T1000 (cell line): ENCODE measurements around the gene UBXN6.
A peak's percentile ranks its signal among the peaks of the same experiment; 100 is the strongest.

Experiments
- DNase-seq: peaks from one replicate; lab custom pipeline; 2025; ENCODE audit warnings: mixed read lengths; lab: John Stamatoyannopoulos, UW

Gene UBXN6

GRCh38 chr19:4493104-4493928 lies 35.7 kb upstream of the UBXN6 start:
- no peak for DNase-seq

- no peak for DNase-seq
These were observed 34.9 kb upstream of the UBXN6 start for GRCh38 chr19:4492337-4493103.

- DNase-seq = no peak
These were observed 33.9 kb upstream of the UBXN6 start for GRCh38 chr19:4491446-4491845.

- DNase-seq = no peak
These were observed 30.9 kb upstream of the UBXN6 start for GRCh38 chr19:4488496-4488895.

- no peak for DNase-seq
These were observed 30.0 kb upstream of the UBXN6 start for GRCh38 chr19:4487572-4487971.

GRCh38 chr19:4483385-4483784 lies 25.8 kb upstream of the UBXN6 start:
- DNase-seq = no peak

- no peak for DNase-seq
These were observed 25.2 kb upstream of the UBXN6 start for GRCh38 chr19:4482721-4483364.

- DNase-seq = no peak
These were observed 19.6 kb upstream of the UBXN6 start for GRCh38 chr19:4477034-4477801.

GRCh38 chr19:4474514-4475022 lies 17.0 kb upstream of the UBXN6 start:
- peak; percentile 28 for DNase-seq

GRCh38 chr19:4473763-4474513 lies 16.3 kb upstream of the UBXN6 start:
- DNase-seq = no peak

GRCh38 chr19:4473011-4473762 lies 15.6 kb upstream of the UBXN6 start:
- no peak for DNase-seq

GRCh38 chr19:4472174-4472974 lies 14.8 kb upstream of the UBXN6 start, which contains the start of gene HDGFL2:
Gene HDGFL2 (plus strand): TSS chr19:4472297. CDS start chr19:4472351, 54 bp downstream.
- DNase-seq = no peak

- DNase-seq = peak; percentile 99
These were observed 14.0 kb upstream of the UBXN6 start for GRCh38 chr19:4471403-4472173.

GRCh38 chr19:4467835-4468234 lies 10.2 kb upstream of the UBXN6 start:
- no peak for DNase-seq

GRCh38 chr19:4464815-4465581 lies 7.4 kb upstream of the UBXN6 start:
- DNase-seq = no peak

GRCh38 chr19:4456843-4457653 lies 546 bp downstream of the UBXN6 start:
- DNase-seq = no peak

GRCh38 chr19:4456476-4456842 lies 1.1 kb downstream of the UBXN6 start:
- DNase-seq = no peak
